ENCODE measurements around the gene KDM5C. TPM values are rescaled to one million over a fixed set of nuclear protein-coding genes. Genes with fewer than 3 reads are reported as not detected.

The KDM5C gene
- total and polyA plus RNA-seq, 10 donors = 10.4 to 165 (median 114) TPM

DNA sequence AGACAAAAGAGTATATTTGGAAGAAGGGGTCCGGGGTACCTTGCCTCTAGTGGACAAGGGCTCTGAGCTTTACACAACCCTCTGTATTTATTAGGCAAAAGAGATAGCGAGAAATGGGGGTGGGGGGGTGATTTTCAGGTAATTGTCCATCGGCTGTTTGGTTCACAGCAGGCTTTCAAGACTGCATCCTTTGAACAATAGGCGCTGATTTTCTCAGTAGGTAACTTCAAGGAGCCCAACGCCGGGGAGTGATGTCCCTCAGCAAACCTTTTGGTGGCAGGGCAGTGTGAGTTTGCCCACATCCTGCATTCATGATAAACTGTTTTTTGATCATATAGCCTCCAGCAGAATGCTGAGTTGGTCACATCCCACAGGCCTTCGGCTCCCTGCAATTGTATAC, 61.6 kb downstream of the KDM5C start:
- H3K27me3 ChIP-seq (replicated peaks in 1 of 7) = no peaks in the 10 kb centered on the region
- no peak overlapping the region for H3K4me3 ChIP-seq
- H3K4me1 ChIP-seq = no peaks in the 10 kb centered on the region
- H3K36me3 ChIP-seq = peaks cover 0 to 10% (median 0%) of the 10 kb centered on the region in 6 donors
- H3K9me3 ChIP-seq = no peaks in the 10 kb centered on the region
- no peak for DNase-seq
- H3K27ac ChIP-seq = no peak overlapping the region
- intact Hi-C loops (cut with DNase I; ENCODE audit: low total_unique reads) = no loop called here
- 58 to 87% (median 80%) methylated on average over 7 of the region's 7 CpGs for WGBS, 5 donors
- TF ChIP-seq, protein P1, sequence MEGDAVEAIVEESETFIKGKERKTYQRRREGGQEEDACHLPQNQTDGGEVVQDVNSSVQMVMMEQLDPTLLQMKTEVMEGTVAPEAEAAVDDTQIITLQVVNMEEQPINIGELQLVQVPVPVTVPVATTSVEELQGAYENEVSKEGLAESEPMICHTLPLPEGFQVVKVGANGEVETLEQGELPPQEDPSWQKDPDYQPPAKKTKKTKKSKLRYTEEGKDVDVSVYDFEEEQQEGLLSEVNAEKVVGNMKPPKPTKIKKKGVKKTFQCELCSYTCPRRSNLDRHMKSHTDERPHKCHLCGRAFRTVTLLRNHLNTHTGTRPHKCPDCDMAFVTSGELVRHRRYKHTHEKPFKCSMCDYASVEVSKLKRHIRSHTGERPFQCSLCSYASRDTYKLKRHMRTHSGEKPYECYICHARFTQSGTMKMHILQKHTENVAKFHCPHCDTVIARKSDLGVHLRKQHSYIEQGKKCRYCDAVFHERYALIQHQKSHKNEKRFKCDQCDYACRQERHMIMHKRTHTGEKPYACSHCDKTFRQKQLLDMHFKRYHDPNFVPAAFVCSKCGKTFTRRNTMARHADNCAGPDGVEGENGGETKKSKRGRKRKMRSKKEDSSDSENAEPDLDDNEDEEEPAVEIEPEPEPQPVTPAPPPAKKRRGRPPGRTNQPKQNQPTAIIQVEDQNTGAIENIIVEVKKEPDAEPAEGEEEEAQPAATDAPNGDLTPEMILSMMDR (IDR thresholded peaks at IDR 0.05 in 8 of 11, conservative IDR thresholded peaks at IDR 0.05 in 3 of 11) = no peak
- no peak for TF ChIP-seq POLR2AphosphoS5 (IDR thresholded peaks at IDR 0.05)
- no peak for TF ChIP-seq POLR2A (IDR thresholded peaks at IDR 0.05)

DNA sequence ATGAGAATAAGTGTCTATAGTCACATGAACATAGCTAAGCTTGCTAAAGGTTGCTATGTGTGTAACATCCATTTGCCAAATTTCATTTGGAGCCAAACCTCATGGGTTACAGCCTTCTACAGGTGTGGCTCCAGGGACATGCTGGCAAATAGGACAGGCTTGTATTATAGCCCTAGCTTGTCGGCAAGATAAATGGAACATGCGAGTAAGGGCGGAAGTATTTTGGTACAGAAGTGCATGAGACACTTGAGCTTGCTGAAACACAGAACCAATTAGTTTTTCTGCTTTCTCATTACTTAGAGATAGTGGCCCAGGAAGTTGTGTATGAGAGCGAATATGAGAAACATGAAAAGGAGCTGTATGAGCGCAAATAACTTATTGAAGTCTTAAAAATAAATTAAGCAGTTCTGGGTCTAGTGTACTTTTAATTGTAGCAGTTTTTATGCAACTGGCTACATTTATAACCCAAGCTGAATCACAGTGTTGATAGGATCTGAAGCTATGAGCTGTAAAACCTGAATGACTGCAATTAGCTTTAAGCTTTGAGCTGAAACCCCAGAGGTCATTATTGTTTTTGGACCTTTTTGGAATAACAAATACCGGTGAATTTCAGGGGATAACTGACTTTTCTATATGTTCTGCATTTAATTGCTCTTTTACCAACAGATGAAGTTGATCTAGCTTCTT, 64.6 kb downstream of the KDM5C start:
- TF ChIP-seq POLR2A (IDR thresholded peaks at IDR 0.05) (no peak), POLR2AphosphoS5 (IDR thresholded peaks at IDR 0.05) (no peak)
- TF ChIP-seq, protein P1 (IDR thresholded peaks at IDR 0.05 in 8 of 11, conservative IDR thresholded peaks at IDR 0.05 in 3 of 11) = no peak
- no peak overlapping the region for H3K27ac ChIP-seq
- WGBS, 5 donors = 88 to 94% (median 90%) methylated on average over 6 of the region's 6 CpGs
- no peaks in the 10 kb centered on the region for H3K27me3 ChIP-seq (replicated peaks in 1 of 7)
- no peak for DNase-seq
- H3K9me3 ChIP-seq = no peaks in the 10 kb centered on the region
- no peak overlapping the region for H3K4me3 ChIP-seq
- H3K4me1 ChIP-seq = no peaks in the 10 kb centered on the region
- peaks cover 0 to 10% (median 0%) of the 10 kb centered on the region in 6 donors for H3K36me3 ChIP-seq
- intact Hi-C loops (cut with DNase I; ENCODE audit: low total_unique reads) = no loop called here

DNA sequence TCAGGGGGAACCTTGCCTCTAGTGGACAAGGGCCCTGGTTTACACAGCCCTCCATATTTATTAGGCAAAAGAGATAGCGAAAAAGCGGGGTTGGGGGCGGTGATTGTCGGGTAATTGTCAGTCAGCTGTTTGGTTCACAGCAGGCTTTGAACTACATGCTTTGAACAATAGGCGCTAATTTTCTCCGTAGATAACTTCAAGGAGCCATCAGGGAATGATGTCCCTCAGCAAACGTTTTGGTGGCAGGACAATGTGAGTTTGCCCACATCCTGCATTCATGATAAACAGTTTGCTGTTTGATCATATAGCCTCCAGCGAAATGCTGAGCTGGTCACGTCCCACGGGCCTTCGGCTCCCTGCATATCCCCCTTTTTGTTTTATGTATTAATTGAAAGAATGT, 65.8 kb downstream of the KDM5C start:
- Histone ChIP-seq H3K4me3 (no peak overlapping the region), H3K36me3 (peaks cover 0 to 10% (median 0%) of the 10 kb centered on the region in 6 donors), H3K4me1 (no peaks in the 10 kb centered on the region), H3K27me3 (replicated peaks in 1 of 7) (no peaks in the 10 kb centered on the region), H3K9me3 (no peaks in the 10 kb centered on the region), H3K27ac (no peak overlapping the region)
- intact Hi-C loops (cut with DNase I; ENCODE audit: low total_unique reads) = no loop called here
- no peak for DNase-seq
- 88 to 93% (median 93%) methylated on average over 11 of the region's 11 CpGs for WGBS, 5 donors
- TF ChIP-seq, protein P1 (IDR thresholded peaks at IDR 0.05 in 8 of 11, conservative IDR thresholded peaks at IDR 0.05 in 3 of 11) = no peak

DNA sequence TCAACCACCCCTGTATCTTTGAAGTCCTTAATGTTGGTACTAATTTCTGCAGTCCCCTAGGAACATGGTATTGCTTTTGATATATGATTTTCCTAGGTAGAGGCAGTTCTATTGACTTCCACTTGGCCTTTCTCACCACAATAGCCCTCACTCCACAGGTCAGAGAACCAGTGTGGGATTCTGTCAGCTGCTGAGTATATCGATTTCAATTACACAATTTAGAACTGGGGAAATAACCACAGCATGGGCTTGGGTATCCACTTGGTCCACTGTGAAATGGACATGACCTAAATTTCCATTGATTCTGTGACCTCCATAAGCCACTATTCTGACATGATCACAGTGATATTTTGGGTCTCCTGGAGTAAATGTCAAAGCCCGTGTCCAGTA, 68.8 kb downstream of the KDM5C start:
- DNase-seq = no peak
- H3K27ac ChIP-seq = no peak overlapping the region
- no peaks in the 10 kb centered on the region for H3K4me1 ChIP-seq
- no peaks in the 10 kb centered on the region for H3K27me3 ChIP-seq (replicated peaks in 1 of 7)
- no peak overlapping the region for H3K4me3 ChIP-seq
- peaks cover 0 to 10% (median 0%) of the 10 kb centered on the region in 6 donors for H3K36me3 ChIP-seq
- 86 to 100% (median 91%) methylated on average over 2 of the region's 2 CpGs for WGBS, 5 donors
- TF ChIP-seq POLR2AphosphoS5 (IDR thresholded peaks at IDR 0.05) (no peak), POLR2A (IDR thresholded peaks at IDR 0.05) (no peak)
- TF ChIP-seq, protein P1 (IDR thresholded peaks at IDR 0.05 in 8 of 11, conservative IDR thresholded peaks at IDR 0.05 in 3 of 11) = no peak
- intact Hi-C loops (cut with DNase I; ENCODE audit: low total_unique reads) = no loop called here
- H3K9me3 ChIP-seq = no peaks in the 10 kb centered on the region

All from spleen (tissue), 11 donors.